ENCODE measurements around the gene LRRC59.

Gene LRRC59

DNA sequence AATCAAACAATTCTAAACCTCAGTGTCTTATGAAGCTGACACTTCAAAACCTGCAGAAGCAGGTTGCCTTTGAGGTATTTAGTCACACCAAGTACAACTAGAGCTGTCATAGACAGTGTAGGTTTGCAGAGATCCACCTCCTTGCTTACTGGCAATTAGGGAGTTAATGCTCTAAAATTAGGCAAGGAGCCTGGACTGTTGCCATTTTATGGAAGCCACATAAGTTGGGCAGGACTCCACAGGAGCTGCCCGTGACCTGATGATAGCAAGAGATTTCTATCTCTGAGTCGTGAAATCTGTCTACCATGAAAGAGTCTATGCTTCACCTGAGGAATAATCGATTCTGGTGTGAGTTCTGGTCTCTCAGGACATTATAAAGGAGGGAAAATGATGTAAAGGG lies 15.4 kb downstream of the LRRC59 start:
- no peak for DNase-seq

DNA sequence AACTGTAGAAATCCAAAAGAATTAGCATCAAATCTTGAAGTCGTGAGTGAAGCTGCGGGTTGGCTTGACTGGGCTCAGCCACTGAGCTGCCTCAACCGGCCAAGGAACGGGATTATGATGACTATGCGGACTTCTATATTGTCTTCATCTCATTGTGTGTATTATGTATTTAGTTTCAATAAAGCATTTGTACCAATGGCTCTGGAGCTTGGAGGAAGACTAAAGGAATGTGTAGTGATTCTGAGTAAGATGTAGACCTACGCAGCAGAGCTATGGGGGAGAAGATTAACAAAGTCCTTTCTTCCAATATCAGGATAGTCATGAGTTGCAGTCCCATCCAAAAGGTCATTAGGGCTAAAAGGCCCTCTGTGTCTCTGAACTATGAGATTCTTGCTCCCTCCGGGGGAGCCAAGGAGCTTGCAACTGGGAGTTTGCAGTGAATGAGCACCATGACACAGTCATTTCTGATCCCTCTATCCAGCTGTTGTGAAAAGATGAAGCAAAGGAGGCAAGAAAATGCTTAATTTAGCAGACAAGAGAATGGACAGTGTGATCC lies 16.0 kb downstream of the LRRC59 start:
- no peak for DNase-seq

DNA sequence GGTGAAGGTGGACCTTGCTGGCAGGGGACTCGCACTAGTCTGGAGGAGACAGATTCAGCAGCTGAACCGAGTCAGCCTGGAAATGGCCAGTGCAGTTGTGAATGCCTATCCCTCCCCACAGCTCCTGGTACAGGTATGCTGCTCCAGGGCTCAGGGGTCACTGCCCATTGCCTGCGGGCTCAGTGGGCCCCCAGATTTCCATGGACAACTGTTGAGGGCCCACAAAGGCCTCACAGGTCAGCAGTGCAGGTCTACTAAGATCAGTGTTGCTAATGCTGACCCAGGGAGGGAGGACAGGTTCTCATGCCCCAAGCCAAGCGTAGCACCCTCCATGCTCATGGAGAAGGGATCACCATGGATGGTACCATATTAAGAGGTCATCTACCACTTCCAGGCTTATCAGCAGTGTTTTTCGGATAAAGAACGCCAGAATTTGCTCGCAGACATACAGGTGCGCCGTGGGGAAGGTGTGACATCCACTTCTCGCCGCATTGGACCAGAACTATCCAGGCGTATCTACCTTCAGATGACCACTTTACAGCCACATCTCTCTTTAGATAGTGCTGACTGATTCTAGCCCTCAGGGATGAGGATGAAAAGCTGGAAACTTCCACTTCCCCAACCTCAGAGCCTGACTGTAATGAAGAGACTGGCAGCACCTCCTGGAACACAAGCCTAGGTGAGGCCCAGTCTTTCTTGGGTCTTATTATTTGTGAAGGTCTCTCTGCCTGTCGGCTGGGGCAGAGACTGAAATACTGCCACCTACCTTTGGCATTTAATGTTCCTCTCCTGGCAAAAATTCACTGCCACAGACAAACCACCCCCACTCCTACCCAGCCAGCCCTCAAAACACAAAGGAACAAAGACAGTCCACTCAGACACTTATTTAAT lies 16.7 kb downstream of the LRRC59 start:
- no peak for DNase-seq

DNA sequence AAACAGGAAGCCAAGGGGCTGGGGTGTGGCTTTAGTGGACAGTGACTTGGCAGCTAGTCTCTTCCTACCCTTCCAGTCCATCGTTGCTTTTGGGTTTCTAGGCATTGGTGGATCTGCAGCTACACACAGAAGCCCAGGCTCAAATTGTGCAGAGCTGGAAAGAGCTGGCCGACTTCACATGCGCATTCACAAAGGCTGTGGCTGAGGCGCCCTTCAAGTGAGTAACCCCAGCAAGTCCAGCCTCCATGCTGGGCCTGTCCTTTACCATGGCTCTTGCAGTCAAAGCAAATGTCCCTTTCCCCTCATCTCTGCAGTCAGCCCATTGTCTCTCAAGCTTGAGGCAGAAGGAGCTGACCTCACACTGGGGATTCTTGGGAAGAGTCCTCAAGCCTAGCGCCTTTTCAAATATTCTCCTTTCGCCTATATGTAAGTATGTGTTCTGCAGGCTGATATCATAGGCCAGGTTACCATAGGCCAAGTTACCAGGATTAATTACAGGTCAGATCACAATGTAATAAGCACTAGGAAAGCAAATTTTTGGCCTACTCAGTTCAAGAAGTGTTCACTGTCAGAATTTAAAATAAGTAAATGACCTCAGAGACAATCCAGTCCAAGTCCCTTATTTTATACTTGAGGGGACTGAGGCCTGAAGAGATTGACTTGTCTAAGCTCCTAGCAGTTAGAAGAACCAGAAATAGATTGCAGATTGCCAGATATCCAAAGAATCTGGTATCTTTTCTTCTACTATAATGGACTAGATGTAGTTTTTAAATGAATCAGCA lies 17.8 kb downstream of the LRRC59 start:
- DNase-seq, result no peak

DNA sequence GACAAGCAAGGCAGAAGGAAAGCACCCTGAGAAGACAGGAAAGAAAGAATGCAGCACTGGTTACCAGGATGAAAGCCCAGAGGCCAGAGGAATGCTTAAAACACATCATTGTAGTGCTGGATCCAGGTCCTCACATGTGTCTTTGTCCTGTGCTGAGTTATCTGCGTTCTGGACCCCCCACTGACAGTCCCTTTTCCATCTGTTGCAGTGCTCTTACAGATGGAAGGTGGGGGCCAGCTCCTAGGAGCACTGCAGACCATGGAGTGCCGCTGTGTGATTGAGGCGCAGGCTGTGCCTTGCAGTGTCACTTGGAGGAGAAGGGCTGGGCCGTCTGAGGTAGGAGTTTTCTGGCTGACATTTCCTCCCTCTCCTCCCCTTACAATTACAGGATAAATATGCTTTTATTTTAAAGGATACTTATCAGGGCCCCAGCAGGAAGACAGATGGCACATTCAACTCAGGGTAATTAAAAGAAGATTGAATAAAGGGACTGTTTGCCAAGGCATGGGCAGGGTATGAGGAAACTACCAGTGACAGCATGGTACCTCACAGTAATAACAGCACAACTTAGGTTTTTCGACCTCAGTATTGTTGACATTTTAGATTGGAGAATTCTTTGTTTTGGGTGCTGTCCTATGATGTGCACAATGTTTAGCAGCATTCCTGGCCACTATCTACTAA lies 21.3 kb downstream of the LRRC59 start:
- DNase-seq, result no peak

DNA sequence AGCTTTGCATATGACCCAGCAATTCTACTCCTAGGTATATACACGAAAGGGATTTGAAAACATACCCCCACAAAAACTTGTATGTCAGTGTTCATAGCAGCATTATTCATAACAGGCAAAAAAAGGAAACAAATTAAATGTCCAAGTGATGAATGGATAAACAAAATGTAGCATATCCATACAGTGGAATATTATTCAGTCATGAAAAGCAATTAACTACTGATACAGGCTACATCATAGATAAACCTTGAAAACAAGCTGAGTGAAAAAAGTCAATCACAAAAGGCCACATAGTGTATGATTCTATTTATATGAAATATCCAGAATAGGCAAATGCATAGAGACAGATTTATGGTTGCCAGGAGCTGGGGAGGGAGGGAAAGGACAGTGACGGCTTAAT lies 23.6 kb downstream of the LRRC59 start:
- no peak for DNase-seq

DNA sequence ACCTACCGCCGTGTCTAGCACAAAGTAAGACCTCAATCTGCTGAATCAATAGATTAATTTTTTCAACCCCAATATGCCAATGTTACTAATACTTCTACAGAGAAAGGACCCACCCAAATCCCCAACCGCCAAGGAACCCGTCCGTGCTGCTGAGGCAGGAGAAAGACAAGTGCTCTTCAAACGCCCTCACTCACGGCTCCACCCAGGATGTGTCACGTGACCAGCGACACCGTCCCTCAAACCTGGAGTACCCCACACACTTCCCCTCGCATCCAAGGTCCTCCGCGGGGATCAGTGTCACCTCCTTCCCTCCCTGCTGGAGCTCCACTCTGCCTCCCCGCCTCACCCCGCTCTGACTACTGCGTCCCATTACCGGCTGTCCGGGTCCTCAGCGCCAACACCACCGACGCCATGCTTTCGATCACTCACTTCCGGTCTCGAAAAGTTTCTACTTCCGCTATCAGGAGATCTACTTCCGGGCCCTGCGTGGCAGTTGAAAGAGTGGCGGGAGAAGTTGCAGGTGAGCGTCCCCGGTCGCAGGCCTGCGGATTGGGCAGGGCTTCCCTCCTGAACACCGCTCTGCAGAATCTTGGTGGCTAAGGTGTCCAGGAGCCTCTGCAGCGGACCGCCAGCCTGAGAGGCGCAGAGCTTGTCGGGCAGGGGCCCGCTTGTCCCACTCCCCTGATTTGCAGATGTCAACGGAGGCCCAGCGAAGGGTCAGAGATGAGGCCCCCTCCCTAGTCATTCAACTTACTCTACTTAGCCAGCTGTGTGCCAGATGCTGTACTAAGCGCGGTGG lies 24.4 kb downstream of the LRRC59 start, which contains the start of the genes EME1 and MRPL27:
EME1 (plus strand) TSS at position 472 of the 799 bp plus-strand sequence. CDS start 1,980 bp downstream, outside the sequence.
MRPL27 (minus strand) TSS at position 427 of the 799 bp plus-strand sequence; CDS start at position 413, 14 bp downstream.
- DNase-seq, result peak; percentile 97

DNA sequence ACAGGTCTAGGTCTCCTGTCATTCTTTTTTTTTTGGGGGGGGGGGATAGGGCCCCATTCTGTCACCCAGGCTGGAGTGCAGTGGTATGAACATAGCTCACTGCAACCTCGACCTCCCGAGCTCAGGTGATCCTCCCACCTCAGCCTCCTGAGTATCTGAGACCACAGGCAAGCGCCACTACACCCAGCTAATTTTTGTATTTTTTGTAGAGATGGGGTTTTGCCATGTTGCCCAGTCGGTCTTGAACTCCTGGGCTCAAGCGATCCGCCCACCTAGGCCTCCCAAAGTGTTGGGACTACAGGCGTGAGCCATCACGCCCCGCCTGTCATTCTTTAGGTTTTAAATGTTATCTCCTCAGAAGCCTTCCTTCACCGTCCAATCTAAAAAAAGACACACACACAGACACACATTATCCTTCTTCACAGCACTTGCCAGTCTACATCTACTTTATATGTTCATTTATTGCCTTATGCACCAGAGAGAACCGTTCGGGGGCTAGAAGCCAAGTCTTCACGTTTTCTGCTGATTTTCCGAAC lies 25.0 kb downstream of the LRRC59 start:
- DNase-seq, result no peak

DNA sequence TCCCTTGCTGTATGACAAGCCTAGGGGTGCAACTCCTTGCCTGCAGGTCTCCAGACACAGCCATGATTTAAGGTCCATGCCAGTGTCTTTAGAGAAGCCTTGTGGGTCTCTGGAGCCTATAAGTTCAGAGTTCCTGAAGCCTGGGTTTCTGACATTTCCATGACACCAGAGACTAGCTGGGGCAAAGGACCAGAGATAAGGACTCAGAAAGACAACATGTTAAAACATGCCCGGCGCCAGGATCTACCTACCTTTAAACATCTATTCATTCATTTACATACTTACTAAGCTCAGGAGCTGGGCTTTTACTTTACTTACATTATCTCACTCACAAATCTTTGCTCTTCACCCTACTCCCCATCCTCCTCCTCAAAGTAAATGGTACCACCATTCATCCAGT lies 25.8 kb downstream of the LRRC59 start:
- DNase-seq, result no peak

DNA sequence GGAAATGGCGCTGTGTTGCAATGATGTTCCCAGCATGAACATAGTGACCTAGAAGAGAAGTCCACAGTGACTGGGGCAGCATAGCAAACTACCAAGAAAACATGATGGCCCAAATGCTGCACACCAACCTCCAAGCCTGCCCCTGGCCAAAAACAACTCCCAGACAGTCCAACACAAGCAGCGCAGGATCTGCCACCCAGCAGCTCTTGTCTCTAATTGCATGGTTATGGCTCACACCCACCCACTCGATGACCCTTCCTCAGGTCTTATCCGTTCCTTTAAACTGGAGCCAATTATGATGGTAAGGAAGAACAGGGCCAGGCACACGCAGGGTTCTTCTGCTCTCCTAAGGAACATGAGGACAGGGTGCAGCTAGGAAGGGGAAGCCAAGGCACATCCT lies 27.3 kb downstream of the LRRC59 start:
- no peak for DNase-seq

DNA sequence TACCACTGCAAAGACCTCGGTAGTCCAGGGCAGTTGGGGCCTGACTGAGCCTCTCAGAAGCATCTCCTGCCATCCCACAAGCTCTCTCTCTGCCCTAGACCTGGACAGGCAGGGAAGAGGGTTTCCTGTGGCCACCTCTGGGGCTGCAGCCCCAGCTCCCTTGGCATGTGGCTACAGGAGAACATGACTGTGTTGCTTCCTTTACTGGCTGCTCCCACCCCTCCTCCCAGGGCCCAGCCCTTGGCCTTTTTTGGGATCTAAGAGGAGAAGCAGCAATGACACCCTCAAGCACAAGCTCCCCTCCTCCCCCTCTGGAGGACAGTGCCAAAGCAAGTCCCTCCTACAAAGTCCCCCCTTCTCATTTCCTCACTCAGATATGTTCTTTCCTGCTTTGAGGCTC lies 29.9 kb downstream of the LRRC59 start:
- DNase-seq, result no peak

DNA sequence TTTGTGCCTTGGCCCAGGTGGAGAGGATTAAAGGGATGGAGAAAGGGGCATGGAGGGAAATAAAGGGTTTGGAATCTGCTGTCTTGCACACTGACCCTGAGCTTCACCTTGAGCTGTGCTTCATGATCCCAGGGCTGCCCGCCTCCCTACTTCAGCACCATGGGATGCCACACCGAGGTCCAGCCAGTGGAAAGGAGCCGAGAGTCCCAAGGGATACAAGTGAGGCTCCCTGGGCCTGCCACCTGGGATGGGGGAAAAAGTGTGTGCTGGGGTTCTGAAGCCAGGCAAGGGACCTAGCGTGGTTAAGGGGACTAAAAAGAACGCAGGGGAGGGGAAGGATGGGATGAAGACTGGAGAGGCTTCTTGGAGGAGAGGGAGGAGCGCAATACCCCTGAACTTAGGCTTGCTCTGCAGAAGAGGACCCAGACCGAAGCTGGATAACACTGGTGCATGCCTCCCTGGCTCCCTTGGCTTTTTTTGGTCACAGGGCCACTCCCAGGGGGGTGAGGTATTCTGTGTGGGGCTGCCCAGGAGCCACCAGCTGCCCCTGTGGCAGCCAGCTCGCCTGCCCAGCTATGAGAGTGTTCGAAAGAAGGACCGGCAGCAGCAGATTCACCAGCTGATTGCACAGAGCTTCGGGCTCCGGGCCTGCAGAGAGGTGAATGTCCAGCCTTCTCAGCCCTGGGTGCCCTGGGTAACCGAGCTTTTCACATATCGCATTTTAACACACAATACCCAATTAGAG lies 31.5 kb downstream of the LRRC59 start:
- no peak for DNase-seq

DNA sequence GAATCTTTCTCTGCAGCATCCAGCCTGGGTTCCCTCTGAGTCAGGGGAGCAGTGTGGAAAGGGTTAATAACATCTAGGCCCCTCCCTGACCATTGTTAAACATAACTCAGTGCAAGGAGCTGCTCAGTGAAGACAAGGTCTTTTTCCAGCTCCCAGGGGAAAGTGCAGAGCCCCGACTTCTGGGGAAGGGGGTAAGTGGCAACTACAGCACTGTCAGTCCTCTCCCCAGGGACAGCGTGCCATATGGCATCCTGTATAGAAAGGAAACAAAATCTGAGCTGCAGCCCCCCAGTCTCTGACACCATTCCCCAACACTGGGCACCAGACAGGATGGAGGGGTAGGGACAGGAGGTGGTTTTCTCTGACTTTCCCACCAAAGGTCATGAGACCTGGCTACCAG lies 32.2 kb downstream of the LRRC59 start:
- DNase-seq, result no peak

DNA sequence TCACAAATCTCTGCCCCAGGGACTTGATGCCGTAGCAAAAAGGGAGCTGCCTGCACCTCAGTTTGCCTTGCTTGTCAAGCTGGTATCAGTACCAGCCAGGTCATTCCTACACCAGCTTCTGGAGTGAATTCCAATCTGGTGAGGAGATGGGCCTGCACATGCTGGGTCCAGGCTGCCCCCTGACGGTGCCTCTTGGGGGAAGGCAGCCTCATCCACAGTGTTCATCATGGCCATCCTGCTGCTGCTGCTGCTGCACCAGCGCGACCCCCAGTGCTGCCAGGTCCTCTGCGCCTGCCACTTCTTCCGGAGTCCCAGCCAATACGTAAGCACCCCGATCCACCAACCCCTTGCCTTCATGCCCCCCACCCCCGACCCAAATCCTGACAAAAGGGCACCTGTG lies 32.6 kb downstream of the LRRC59 start:
- no peak for DNase-seq

DNA sequence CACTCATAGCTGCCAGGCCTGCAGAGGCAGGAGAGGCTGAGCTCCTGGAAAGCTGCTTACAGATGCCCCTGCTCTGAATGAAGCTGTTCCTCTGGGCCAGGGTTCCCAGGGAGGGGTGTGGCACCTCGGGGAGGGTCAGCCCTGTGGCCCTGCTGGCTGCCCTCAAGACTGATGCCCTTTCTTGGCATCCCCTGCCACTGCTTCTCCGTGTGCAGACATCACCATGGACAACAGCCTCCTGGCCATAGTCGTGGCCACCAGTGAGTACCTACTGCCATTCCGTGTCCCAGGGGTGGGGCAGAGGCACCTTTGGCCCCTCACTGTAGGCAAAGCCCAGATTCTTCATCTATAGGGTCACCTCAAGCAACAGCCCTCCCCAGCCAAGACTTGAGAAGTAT lies 33.3 kb downstream of the LRRC59 start:
- no peak for DNase-seq

DNA sequence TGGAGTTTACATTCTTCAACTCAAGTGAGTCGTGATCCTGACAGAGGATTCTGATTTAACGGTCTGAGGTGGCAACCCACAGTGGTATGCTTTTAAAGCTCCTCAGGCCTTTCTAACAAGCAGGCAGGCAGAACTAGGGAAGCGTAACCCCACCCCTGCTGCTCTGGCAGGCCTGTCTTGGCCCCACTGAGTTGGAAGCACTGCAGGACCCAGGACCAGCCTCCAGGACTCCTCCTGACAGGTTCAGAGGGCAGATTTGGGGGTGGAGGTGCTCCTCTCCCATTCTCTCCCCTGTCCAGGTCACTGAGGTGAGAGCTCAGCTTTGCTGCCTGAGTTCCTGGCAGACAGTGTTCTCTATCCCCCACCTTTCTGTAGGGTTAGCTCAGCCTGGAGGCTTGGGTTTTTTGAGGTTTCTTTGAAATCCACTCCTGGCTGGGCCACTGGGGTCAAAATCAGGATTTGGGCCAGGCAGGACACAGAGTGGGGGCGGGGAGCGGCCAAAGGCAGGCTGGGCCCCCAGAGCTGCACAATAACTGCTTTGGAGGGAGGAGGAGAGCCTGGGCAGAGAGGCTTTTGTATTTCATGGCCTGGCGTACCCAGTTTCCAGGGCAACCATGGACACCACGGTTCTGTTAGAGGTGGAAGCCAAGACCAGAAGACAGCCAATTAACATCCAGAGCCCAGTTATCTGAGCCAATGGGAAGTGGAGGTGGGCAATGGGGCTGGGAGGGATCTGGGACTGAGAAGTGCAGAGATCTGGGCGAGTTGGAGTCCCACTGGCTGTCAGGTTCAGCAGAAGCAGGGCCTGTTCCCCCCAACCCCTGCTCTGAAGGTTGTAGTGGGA lies 33.9 kb downstream of the LRRC59 start:
- DNase-seq, result no peak

DNA sequence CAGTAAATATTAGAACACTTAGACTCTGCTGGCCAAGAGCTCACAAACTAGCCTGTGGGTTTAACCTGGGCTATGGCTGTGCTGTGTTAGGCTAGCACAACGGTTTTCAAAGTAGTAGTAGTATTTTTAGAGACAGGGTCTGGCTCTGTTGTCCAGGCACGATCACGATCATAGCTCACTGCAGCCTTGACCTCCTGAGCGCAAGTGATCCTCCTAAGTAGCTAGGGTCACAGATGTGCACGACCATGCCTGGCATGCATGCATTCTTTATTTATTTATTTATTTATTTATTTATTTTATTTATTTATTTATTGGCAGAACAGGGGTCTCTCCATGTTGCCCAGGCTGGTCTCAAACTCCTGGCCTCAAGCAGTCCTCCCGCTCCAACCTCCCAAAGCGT lies 34.7 kb downstream of the LRRC59 start:
- no peak for DNase-seq

DNA sequence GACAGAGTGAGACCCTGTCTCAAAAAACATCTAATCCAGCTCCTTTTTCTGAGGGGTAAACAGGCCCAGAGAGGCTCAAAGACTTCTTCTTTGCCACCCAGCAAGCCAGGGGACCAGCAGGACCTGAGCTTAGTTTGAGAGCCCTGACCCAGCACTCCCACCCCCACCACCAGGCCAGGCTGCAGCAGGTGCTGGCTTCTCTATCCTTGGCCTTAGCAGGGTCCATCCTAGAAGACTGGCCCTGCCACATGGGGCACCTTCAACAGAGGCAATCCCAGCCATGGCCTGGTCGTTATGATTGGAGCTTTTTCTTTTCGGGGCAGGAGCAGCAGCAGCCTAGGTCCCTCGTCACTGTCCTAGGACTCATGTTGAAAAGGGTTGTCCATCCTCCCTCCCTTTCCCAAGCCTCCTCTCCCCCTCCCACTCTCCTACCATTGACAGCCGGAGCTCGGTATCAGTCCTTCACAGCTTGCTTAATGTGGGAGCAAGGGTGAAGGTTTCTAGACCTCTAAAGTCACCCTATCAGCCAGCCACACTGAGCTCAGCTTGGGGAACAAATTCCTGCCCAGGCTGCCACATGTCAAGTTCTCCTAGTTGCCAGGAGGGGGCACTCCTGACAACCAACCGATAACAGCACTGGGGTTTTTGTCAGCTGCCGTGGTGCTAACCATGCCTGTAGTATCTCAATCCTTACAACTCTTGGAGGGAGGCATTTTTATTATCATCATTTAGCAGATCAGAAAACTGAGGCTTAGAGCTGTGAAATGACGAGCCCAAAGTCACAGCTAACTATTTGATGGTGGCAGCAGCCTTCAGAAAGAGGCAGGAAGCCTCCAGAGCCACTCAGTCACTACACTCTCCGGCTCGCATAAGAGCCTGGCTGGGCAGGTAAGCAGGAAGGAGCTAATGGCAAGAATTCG lies 35.5 kb downstream of the LRRC59 start:
- no peak for DNase-seq

DNA sequence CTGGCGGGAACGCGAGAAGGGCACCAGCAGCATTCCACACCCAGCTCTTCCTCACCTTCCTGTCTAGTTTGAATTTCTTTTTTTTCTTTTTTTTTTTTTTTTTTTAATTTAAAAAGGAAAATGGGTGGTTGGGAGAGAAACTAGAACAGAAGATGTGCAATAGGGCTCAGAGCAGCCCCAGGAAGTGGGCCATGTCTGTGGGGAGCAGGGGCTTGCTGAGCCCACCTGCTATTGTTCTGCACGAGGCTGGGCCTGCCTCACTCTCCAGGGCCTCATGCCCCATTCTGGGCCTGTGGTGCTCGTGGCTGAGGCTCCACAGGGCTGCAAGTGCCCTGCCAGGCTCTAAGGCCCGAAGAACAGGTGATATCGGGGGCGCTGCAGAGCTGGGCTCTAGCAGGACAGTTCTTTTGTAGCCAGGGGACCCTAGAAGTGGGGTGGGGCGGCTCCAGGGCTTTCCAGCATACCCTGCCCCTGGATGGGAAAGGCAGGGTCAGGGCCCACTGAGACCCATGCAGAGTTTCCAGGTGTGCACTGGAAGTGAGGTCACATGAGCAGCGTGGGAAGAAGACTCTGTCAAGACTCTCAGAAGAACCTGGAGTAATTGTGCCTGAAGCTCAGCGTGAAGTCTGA lies 36.7 kb downstream of the LRRC59 start:
- DNase-seq, result no peak
